GM18870 (cell line): Measurements from ENCODE around the gene DNAH14.
"Not testable (repeated sequence)": the region's sequence is repeated elsewhere in the genome, so short reads cannot be mapped to it uniquely, and the experiment has no call there.

Experiments used
- ATAC-seq: cut with Tn5 transposase; IDR thresholded peaks from one replicate; pipeline ENCODE4 v1.9.1; 2021; ENCODE audit warnings: moderate library complexity; ENCODE audit not compliant: unreplicated experiment

Gene DNAH14

DNA sequence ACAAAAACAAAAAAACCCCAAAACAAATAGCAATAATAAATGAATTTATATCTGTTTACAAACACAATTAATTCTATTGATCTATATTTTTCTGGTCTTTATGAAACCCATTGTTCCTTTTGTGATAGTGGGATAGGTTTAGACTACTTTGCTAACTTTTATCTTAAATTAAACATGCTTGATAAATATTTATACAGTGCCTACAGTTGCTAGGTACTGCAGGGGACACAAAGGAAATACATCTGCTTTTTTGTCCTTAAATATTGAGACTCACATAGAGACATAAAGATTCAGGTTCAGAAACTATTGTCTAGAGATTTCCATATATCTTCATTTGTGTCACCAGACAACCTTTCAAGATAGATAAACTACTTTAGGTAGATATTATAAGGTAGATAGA is 8.5 kb upstream of the DNAH14 start:
- no peak for ATAC-seq

DNA sequence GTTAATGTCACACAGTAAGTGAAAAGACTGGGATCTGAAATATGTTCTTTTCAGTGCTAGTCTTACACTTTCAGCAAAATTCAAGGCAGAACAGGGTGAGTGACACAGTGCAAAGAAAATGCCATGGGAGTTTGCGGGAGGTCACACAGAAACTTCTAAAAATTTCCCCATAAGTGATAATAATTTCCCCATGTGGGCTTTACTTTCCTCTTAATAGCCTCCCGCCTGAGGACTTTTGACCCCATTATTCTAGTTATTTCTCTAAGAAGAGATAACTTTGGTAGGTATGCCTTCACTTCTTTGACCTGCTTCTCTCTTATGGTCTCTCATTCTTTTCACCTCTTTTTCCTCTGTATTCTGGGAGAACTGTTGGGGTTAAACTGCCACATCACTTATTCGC is 8.1 kb upstream of the DNAH14 start:
- no peak for ATAC-seq

DNA sequence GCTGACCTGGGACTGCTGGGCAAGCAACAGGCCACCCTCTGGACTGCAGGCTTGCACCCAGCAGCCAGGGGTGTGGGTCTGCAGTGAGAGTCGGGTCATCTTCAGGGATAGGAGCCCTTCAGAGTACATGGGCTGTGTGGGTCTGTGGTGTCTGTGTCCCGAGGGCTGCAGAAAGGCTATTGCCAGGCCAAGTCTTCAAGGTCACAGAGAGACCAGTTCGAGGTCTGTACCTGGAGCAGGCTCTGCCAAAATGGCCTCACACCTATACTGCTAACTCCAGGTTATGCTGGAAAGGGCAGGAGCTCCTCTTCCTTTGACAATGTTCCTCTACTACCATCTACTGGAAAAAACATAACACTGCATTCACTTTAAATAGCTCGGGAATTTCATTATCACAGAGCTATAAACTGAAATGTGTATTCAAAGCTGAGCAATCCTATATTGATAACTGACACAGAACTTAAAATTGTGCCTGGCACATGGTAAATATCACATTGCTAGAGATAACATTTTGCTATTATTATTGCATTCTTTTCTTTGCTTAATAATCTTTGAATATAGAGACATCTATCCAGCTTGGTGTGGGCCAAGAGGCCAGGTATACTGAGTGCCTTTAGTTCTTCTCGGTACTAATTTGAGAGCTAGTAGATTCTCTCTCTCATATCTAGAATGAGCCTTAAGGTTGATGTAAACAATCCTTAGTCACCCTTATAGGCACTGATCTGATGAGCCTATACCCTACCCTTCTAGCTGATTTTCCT is 6.9 kb upstream of the DNAH14 start:
- ATAC-seq: peak; percentile 70

GRCh38 chr1:224923726-224924125 is 5.7 kb upstream of the DNAH14 start:
- no peak for ATAC-seq

- not testable (repeated sequence) for ATAC-seq
These were observed 1.8 kb upstream of the DNAH14 start for GRCh38 chr1:224927631-224928030.

- no peak for ATAC-seq
These were observed 569 bp upstream of the DNAH14 start for GRCh38 chr1:224928906-224929305.

DNA sequence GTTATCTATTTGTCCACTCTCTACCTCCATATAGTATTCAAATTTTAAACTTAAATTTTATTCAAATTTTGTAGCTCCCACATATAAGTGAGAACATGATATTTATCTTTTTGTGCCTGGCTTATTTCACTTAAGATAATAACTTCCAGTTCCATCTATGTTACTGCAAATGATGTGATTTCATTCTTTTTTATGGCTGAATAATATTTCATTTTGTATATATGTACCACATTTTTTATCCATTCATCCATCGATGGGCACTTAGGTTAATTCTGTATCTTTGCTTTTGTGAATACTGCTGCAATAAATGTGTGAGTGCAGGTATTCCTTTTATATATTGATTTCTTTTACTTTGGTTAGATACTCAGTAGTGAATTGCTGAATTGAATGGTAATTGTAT is 2.1 kb downstream of the DNAH14 start:
- ATAC-seq: no peak

DNA sequence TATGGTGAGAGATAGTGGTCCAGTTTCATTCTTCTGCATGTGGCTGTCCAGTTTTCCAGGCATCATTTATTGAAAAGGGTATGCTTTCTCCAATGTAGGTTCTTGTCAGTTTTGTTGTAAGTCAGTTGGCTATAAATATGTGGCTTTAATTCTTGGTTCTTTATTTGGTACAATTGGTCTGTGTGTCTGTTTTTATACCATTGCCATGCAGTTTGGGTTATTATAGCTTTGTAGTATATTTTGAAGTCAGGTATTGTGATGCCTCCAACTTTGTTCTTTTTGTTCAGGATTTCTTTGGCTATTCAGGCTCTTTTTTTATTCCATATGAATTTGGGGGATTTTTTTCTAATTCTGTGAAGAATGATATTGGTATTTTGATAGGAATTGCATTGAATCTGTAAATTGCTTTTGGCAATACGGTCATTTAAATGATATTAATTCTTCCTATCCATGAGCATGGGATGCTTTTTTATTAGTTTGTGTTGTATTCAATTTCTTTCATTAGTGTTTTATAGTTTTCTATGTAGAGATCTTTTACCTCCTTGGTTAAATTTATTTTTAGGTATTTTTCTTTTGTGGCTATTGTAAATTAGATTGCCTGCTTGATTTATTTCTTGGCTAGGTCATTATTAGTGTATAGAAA is 3.3 kb downstream of the DNAH14 start:
- no peak for ATAC-seq

DNA sequence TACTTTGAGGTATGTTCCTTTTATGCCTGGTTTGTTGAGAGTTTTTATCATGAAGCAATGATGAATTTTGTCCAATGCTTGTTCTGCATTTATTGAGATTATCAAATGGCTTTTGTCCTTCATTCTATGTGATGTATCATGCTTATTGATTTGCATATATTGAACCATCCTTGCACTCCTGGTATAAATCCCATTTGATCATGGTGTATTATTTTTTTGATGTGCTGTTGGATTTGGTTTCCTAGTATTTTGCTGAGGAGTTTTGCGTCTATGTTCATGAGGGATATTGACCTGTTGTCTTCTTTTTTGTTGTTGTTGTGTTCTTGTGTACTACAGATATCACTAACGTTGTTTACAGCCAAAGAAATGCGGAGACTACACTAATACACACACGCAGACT is 4.1 kb downstream of the DNAH14 start:
- ATAC-seq: no peak

GRCh38 chr1:224938652-224939051 is 9.2 kb downstream of the DNAH14 start:
- no peak for ATAC-seq

DNA sequence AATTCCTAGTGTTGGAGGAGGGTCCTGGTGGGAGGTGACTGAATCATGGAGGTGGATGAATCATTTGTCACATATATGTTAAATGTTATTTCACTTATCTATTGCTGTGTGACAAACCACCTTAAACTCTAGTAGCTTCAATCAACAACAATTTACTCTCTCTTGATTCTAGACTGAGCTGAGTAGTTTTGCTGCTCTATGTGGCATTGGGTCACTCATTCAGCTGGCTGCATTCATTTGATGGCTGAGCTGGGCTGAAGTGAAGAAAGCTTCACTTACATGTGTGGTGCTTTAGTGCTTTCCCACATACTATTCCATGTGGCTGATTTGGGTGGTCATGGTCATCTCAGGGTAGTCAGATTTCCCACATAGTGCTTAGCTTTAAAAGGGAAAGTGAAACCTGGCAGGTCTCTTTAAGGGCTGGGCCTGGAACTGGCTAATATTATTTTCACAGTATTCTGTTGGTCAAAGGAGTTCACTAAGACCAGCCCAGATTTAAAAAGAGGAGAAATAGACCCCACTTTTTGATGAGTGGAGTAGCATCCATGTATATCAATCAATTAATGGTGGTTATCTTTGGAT is 10.5 kb downstream of the DNAH14 start:
- ATAC-seq: no peak

- ATAC-seq: not testable (repeated sequence)
These were observed 11.3 kb downstream of the DNAH14 start for GRCh38 chr1:224940735-224941134.

DNA sequence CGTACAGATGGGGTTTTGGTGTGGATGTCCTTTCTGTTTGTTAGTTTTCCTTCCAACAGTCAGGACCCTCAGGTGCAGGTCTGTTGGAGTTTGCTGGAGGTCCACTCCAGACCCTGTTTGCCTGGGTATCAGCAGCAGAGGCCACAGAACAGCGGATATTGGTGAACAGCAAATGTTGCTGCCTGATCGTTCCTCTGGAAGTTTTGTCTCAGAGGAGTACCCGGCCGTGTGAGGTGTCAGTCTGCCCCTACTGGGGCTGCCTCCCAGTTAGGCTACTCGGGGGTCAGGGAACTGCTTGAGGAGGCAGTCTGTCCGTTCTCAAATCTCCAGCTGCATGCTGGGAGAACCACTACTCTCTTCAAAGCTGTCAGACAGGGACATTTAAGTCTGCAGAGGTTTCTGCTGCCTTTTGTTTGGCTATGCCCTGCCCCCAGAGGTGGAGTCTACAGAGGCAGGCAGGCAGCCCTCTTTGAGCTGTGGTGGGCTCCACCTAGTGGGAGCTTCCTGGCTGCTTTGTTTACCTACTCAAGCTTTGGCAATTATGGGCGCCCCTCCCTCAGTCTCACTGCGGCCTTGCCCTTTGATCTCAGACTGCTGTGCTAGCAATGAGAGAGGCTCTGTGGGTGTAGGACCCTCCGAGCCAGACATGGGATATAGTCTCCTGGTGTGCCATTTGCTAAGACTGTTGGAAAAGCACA is 16.3 kb downstream of the DNAH14 start:
- not testable (repeated sequence) for ATAC-seq

GRCh38 chr1:224946349-224946691 is 16.8 kb downstream of the DNAH14 start:
- ATAC-seq: not testable (repeated sequence)

DNA sequence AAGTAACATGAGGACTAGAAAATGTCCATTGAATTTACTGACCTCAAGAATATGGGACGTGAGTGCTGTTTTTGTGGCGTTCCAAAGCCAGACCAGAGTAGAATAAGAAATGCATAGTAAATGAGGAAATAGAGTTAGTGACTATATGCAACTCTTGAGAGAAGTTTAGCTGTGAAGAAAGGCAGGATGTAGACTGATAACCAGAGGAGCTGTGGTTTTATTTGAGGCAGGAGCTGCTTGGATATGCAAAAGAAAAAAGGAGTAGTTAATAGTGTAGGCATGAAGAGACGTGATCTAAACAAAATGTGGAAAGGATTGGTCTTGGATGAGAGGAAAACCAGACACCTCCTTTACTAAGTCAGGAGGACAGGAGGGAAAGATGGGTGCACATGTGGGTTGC is 28.2 kb downstream of the DNAH14 start:
- ATAC-seq: no peak

DNA sequence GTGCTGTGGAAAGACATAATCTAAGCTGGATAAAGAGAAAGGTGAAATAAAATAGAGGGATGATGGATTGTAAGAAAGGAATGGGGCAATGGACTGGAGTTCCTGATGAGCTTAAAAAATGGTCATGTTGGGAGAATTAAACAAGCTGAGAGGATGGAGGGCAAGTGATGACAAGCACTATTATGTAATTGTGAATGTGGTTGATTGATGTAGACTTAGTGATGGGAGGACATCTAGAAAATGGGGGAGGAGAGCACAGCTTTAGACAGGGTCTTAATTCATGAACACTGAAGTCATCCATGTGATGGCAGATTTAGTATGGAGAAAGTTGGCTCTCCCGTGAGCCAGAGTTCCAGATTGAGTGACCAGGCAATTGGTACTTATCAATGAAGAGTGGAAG is 29.0 kb downstream of the DNAH14 start:
- ATAC-seq: no peak

DNA sequence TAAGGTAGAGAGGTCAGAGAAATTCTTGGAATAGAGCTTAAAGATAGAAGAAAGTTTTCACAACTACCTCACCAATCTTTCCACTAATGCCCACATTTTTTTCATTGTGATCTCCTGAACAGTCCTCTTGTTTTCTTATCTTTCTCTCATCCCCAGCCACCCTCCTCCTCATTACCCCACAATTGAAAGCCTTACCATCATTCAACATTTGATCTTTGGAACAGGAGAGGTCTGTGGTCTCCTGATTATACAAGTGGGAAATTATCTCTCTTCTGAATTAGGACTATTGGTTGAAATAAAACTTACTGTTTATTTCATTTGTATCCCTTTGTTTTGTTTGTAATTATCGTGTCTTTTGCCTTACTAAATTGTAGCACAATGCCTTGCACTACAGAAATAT is 29.6 kb downstream of the DNAH14 start:
- no peak for ATAC-seq

GRCh38 chr1:224959656-224960055 is 30.2 kb downstream of the DNAH14 start:
- ATAC-seq: no peak

GRCh38 chr1:224980181-224980580 is 50.7 kb downstream of the DNAH14 start:
- no peak for ATAC-seq

- not testable (repeated sequence) for ATAC-seq
These were observed 52.5 kb downstream of the DNAH14 start for GRCh38 chr1:224981922-224982354.

DNA sequence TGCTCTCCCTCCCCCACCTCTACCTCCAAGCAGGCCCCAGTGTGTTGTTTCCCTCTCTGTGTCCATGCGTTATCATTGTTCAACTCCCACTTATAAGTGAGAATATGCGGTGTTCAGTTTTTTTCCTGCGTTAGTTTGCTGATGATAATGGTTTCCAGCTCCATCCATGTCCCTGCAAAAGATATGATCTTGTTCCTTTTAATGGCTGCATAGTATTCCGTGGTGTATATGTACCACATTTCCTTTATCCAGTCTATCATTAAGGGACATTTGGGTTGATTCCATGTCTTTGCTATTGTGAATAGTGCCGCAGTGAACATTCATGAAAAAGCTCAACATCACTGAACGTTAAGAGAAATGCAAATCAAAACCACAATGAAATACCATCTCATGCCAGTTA is 58.6 kb downstream of the DNAH14 start:
- no peak for ATAC-seq

- no peak for ATAC-seq
These were observed 60.1 kb downstream of the DNAH14 start for GRCh38 chr1:224989615-224990014.
